Measurements from ENCODE around the gene COL26A1.

The COL26A1 gene

DNA sequence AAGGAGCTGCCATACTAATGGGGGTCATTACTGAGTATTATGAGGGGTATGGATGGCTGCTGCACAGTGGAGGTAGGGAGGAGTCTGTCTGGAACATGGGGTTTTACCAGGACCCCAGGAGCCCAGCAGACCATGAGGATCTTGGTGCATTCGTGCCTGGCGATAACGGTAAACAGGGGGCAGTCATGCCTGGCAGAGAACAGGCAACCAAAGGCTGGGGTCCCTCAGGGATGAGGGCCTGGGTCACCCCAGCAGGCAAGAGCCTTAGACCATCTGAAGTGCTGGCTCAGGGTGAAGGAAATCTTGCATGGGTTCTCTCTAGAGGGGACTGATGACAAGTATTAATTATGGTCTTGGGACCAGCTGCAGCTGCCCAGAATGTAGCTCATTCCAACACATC is 220.3 kb downstream of the COL26A1 start:
- Histone ChIP-seq H3K4me3 (ENCODE audit: low read length in 2 of 2) (no peak overlapping the region), H3K4me2 (ENCODE audit: insufficient read depth, low read length, poor library complexity, severe bottlenecking) (no peak overlapping the region), H3K27me3 (ENCODE audit: control insufficient read depth in 3 of 3, insufficient read depth in 3 of 3, low read depth in 1 of 3, low read length in 3 of 3) (no peaks in the 10 kb centered on the region), H2AK5ac (ENCODE audit: low read depth, low read length) (no peak overlapping the region), H2BK120ac (ENCODE audit: low read depth, low read length) (no peak overlapping the region), H3K9me3 (replicated peaks in 1 of 2; ENCODE audit: control insufficient read depth in 2 of 2, insufficient read depth in 1 of 2, low read depth in 1 of 2, low read length in 2 of 2) (no peaks in the 10 kb centered on the region), H3K9ac (ENCODE audit: low read depth, low read length, poor library complexity) (no peak overlapping the region), H3K27ac (replicated peaks; ENCODE audit: low read length) (no peak overlapping the region), H2BK12ac (ENCODE audit: low read length) (no peak overlapping the region), H3K79me1 (ENCODE audit: low read depth, low read length) (no peaks in the 10 kb centered on the region), H4K8ac (ENCODE audit: low read depth, low read length) (no peak overlapping the region), H3K23ac (ENCODE audit: low read depth, low read length, poor library complexity) (no peak overlapping the region), H2AFZ (ENCODE audit: low read length) (peak overlapping the region; percentile 4), H2BK5ac (ENCODE audit: low read length) (no peak overlapping the region), H3K4ac (ENCODE audit: low read length) (no peak overlapping the region), H2BK15ac (ENCODE audit: low read length) (no peak overlapping the region), H4K91ac (ENCODE audit: low read depth, low read length, poor library complexity) (no peak overlapping the region), H3K4me1 (ENCODE audit: control insufficient read depth in 2 of 2, insufficient read depth in 1 of 2, low read depth in 1 of 2, low read length in 2 of 2) (peaks cover 0 to 2% of the 10 kb centered on the region in 2 donors), H3K36me3 (replicated peaks in 1 of 2; ENCODE audit: control insufficient read depth in 2 of 2, insufficient read depth in 2 of 2, low read length in 2 of 2) (no peaks in the 10 kb centered on the region), H3K18ac (ENCODE audit: low read length) (no peak overlapping the region), H3K14ac (ENCODE audit: low read length) (no peak overlapping the region)
- WGBS, 2 donors (ENCODE audit: extremely low coverage in 2 of 2, insufficient read length in 2 of 2, insufficient replicate concordance in 1 of 2), result no CpG with 5 or more reads among the region's 3 CpGs
- no peak for DNase-seq (ENCODE audit: low spot score)

DNA sequence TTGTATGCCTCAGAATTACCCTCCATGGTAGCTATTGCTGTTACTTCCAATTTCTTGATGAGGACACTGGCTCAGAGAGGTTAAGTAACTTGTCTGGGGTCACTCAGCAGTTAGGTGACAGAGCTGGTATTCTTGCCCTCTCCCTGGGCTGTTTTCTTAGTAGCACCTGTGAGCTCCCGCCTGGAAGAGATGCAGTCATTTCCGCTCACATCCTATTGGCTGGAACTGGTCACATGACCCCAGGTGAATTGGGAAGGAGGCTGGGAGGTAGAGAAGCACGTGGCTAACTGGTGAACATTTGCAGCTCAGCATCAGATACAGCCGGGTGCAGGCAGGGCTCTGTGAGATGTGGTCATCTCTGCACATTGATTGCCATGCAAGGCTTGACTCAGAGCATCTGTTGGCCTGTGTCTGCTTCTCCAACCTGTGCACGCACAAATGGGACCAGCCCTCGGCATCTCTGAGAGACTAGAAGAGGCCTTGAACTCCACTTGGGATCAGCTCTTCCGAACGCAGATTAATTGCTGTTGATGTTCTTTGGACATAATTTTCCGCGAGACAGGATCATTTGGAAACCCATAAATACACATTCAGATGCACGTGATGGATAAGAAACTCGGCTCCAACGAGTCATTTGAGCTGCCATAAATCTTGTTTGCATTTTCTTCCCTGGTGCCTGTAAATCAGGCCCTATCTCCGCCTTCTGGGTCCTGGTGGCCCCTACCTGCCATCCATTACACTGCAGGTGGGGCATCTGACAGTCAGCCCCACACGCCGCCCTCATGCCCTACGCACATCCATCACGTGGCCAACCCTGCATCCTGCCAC is 223.6 kb downstream of the COL26A1 start:
- H3K27ac ChIP-seq (replicated peaks; ENCODE audit: low read length), result no peak overlapping the region
- no peaks in the 10 kb centered on the region for H3K27me3 ChIP-seq (ENCODE audit: control insufficient read depth in 3 of 3, insufficient read depth in 3 of 3, low read depth in 1 of 3, low read length in 3 of 3)
- H2BK15ac ChIP-seq (ENCODE audit: low read length), result no peak overlapping the region
- H2BK12ac ChIP-seq (ENCODE audit: low read length), result no peak overlapping the region
- H3K36me3 ChIP-seq (replicated peaks in 1 of 2; ENCODE audit: control insufficient read depth in 2 of 2, insufficient read depth in 2 of 2, low read length in 2 of 2), result no peaks in the 10 kb centered on the region
- H3K18ac ChIP-seq (ENCODE audit: low read length), result peak overlapping the region; percentile 9
- H3K4me1 ChIP-seq (ENCODE audit: control insufficient read depth in 2 of 2, insufficient read depth in 1 of 2, low read depth in 1 of 2, low read length in 2 of 2), result peaks cover 0 to 4% of the 10 kb centered on the region in 2 donors
- no peak overlapping the region for H4K8ac ChIP-seq (ENCODE audit: low read depth, low read length)
- no CpG with 5 or more reads among the region's 18 CpGs for WGBS, 2 donors (ENCODE audit: extremely low coverage in 2 of 2, insufficient read length in 2 of 2, insufficient replicate concordance in 1 of 2)
- DNase-seq (ENCODE audit: low spot score), result no peak
- no peak overlapping the region for H3K23ac ChIP-seq (ENCODE audit: low read depth, low read length, poor library complexity)
- no peak overlapping the region for H3K14ac ChIP-seq (ENCODE audit: low read length)
- H2BK120ac ChIP-seq (ENCODE audit: low read depth, low read length), result no peak overlapping the region
- H3K4ac ChIP-seq (ENCODE audit: low read length), result no peak overlapping the region
- H3K9me3 ChIP-seq (replicated peaks in 1 of 2; ENCODE audit: control insufficient read depth in 2 of 2, insufficient read depth in 1 of 2, low read depth in 1 of 2, low read length in 2 of 2), result no peaks in the 10 kb centered on the region
- peak overlapping the region; percentile 70 for H2AFZ ChIP-seq (ENCODE audit: low read length)
- H2BK5ac ChIP-seq (ENCODE audit: low read length), result no peak overlapping the region
- H3K4me3 ChIP-seq (ENCODE audit: low read length in 2 of 2), result no peak overlapping the region
- H3K79me1 ChIP-seq (ENCODE audit: low read depth, low read length), result no peaks in the 10 kb centered on the region
- no peak overlapping the region for H4K91ac ChIP-seq (ENCODE audit: low read depth, low read length, poor library complexity)
- H2AK5ac ChIP-seq (ENCODE audit: low read depth, low read length), result no peak overlapping the region
- H3K4me2 ChIP-seq (ENCODE audit: insufficient read depth, low read length, poor library complexity, severe bottlenecking), result no peak overlapping the region
- no peak overlapping the region for H3K9ac ChIP-seq (ENCODE audit: low read depth, low read length, poor library complexity)

GRCh38 chr7:101586906-101587677 is 224.4 kb downstream of the COL26A1 start:
- H2BK12ac ChIP-seq (ENCODE audit: low read length), result no peak overlapping the region
- DNase-seq (ENCODE audit: low spot score), result no peak
- no peak overlapping the region for H3K14ac ChIP-seq (ENCODE audit: low read length)
- H3K4me3 ChIP-seq (ENCODE audit: low read length in 2 of 2), result no peak overlapping the region
- no peaks in the 10 kb centered on the region for H3K79me1 ChIP-seq (ENCODE audit: low read depth, low read length)
- no peak overlapping the region for H2BK15ac ChIP-seq (ENCODE audit: low read length)
- no peak overlapping the region for H3K9ac ChIP-seq (ENCODE audit: low read depth, low read length, poor library complexity)
- H3K9me3 ChIP-seq (replicated peaks in 1 of 2; ENCODE audit: control insufficient read depth in 2 of 2, insufficient read depth in 1 of 2, low read depth in 1 of 2, low read length in 2 of 2), result no peaks in the 10 kb centered on the region
- no peak overlapping the region for H2BK120ac ChIP-seq (ENCODE audit: low read depth, low read length)
- H3K23ac ChIP-seq (ENCODE audit: low read depth, low read length, poor library complexity), result no peak overlapping the region
- no peaks in the 10 kb centered on the region for H3K36me3 ChIP-seq (replicated peaks in 1 of 2; ENCODE audit: control insufficient read depth in 2 of 2, insufficient read depth in 2 of 2, low read length in 2 of 2)
- H2BK5ac ChIP-seq (ENCODE audit: low read length), result no peak overlapping the region
- WGBS, 2 donors (ENCODE audit: extremely low coverage in 2 of 2, insufficient read length in 2 of 2, insufficient replicate concordance in 1 of 2), result no CpG with 5 or more reads among the region's 12 CpGs
- no peaks in the 10 kb centered on the region for H3K27me3 ChIP-seq (ENCODE audit: control insufficient read depth in 3 of 3, insufficient read depth in 3 of 3, low read depth in 1 of 3, low read length in 3 of 3)
- no peak overlapping the region for H3K27ac ChIP-seq (replicated peaks; ENCODE audit: low read length)
- peak overlapping the region; percentile 70 for H2AFZ ChIP-seq (ENCODE audit: low read length)
- peak overlapping the region; percentile 9 for H3K18ac ChIP-seq (ENCODE audit: low read length)
- no peak overlapping the region for H4K8ac ChIP-seq (ENCODE audit: low read depth, low read length)
- no peak overlapping the region for H2AK5ac ChIP-seq (ENCODE audit: low read depth, low read length)
- no peak overlapping the region for H3K4ac ChIP-seq (ENCODE audit: low read length)
- H3K4me1 ChIP-seq (ENCODE audit: control insufficient read depth in 2 of 2, insufficient read depth in 1 of 2, low read depth in 1 of 2, low read length in 2 of 2), result peaks cover 0 to 4% of the 10 kb centered on the region in 2 donors
- H4K91ac ChIP-seq (ENCODE audit: low read depth, low read length, poor library complexity), result no peak overlapping the region
- no peak overlapping the region for H3K4me2 ChIP-seq (ENCODE audit: insufficient read depth, low read length, poor library complexity, severe bottlenecking)

Data from neuronal stem cell (in vitro differentiated cells).